GM21619 (cell line): Measurements from ENCODE around the gene PRSS1.

ENCODE experiments used
- ATAC-seq: cut with Tn5 transposase; IDR thresholded peaks from one replicate; pipeline ENCODE4 v1.9.1; 2021; ENCODE audit not compliant: unreplicated experiment

PRSS1 gene

GRCh38 chr7:142792129-142792528 lies 42.9 kb downstream of the PRSS1 start:
- ATAC-seq = no peak

- no peak for ATAC-seq
These were observed 43.3 kb downstream of the PRSS1 start for GRCh38 chr7:142792593-142792992.

GRCh38 chr7:142793156-142793555 lies 43.9 kb downstream of the PRSS1 start:
- no peak for ATAC-seq

- ATAC-seq = no peak
These were observed 46.1 kb downstream of the PRSS1 start for GRCh38 chr7:142795339-142795863.

GRCh38 chr7:142796001-142796500 lies 46.8 kb downstream of the PRSS1 start:
- no peak for ATAC-seq

- ATAC-seq = peak; percentile 41
These were observed 47.5 kb downstream of the PRSS1 start for GRCh38 chr7:142796501-142797390.

- ATAC-seq = peak; percentile 21
These were observed 48.4 kb downstream of the PRSS1 start for GRCh38 chr7:142797391-142798377.

- no peak for ATAC-seq
These were observed 49.5 kb downstream of the PRSS1 start for GRCh38 chr7:142798451-142799436.

GRCh38 chr7:142799437-142799835 lies 50.2 kb downstream of the PRSS1 start:
- ATAC-seq = no peak

- ATAC-seq = no peak
These were observed 50.8 kb downstream of the PRSS1 start for GRCh38 chr7:142800088-142800487.

GRCh38 chr7:142800699-142801260 lies 51.5 kb downstream of the PRSS1 start:
- ATAC-seq = no peak

- no peak for ATAC-seq
These were observed 52.5 kb downstream of the PRSS1 start for GRCh38 chr7:142801601-142802295.

GRCh38 chr7:142802301-142802700 lies 53.0 kb downstream of the PRSS1 start:
- ATAC-seq = no peak
